GM23248 (cell line): ENCODE measurements around the gene DNAAF8.

Experiments
- EZH2 ChIP-seq: fragments of 200-600 bp; sonication (generic); IDR thresholded peaks from 2 replicates; pipeline ENCODE4 v1.6.1; 2018; ENCODE audit warnings: antibody characterized with exemption, mild to moderate bottlenecking; ENCODE audit not compliant: insufficient read depth, poor library complexity, severe bottlenecking
- EZH2phosphoT487 ChIP-seq: fragments of 200-600 bp; sonication (generic); IDR thresholded peaks from 2 replicates; pipeline ENCODE4 v1.6.1; 2018; ENCODE audit warnings: antibody characterized with exemption, moderate library complexity, mild to moderate bottlenecking, low read depth; ENCODE audit not compliant: insufficient read depth

GRCh38 chr16:4783951-4784336 is 49.6 kb downstream of the DNAAF8 start:
- TF ChIP-seq EZH2phosphoT487 (no peak), EZH2 (no peak)
